Neural progenitor cell (in vitro differentiated cells): ENCODE results near the gene KATNIP.

Source experiments
- EZH2 ChIP-seq: fragments of 200-600 bp; sonication (generic); IDR thresholded peaks from 2 replicates; pipeline ENCODE4 v1.6.1; 2017; ENCODE audit warnings: antibody characterized with exemption, mild to moderate bottlenecking, moderate library complexity
- TF ChIP-seq, protein P1 (sequence below): fragments of 200-600 bp; sonication (generic); IDR thresholded peaks from 2 replicates; pipeline ENCODE4 v1.5.1; 2017; ENCODE audit warnings: antibody characterized with exemption, mild to moderate bottlenecking

GRCh38 chr16:27508476-27508875, 41.5 kb upstream of the KATNIP start:
- TF ChIP-seq, protein P1, sequence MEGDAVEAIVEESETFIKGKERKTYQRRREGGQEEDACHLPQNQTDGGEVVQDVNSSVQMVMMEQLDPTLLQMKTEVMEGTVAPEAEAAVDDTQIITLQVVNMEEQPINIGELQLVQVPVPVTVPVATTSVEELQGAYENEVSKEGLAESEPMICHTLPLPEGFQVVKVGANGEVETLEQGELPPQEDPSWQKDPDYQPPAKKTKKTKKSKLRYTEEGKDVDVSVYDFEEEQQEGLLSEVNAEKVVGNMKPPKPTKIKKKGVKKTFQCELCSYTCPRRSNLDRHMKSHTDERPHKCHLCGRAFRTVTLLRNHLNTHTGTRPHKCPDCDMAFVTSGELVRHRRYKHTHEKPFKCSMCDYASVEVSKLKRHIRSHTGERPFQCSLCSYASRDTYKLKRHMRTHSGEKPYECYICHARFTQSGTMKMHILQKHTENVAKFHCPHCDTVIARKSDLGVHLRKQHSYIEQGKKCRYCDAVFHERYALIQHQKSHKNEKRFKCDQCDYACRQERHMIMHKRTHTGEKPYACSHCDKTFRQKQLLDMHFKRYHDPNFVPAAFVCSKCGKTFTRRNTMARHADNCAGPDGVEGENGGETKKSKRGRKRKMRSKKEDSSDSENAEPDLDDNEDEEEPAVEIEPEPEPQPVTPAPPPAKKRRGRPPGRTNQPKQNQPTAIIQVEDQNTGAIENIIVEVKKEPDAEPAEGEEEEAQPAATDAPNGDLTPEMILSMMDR = no peak
- TF ChIP-seq EZH2 = no peak
